K562 (cell line): ENCODE data around the gene ZNF618. TPM values are rescaled to one million over a fixed set of nuclear protein-coding genes. Genes with fewer than 3 reads are reported as not detected.

Experiments
- ATAC-seq: fragments of 200-7000 bp; cut with Tn5 transposase; 3 replicates; pipeline ENCODE4 v1.9.1; 2020; ENCODE audit warnings: moderate library complexity
- BruUV-seq: library from RNA; stranded (reverse); fragments of 400-500 nt; replicated peaks from 2 replicates; lab custom pipeline; 2021; lab: Mats Ljungman, UMichigan
- CTCF ChIA-PET: fragments of 300-600 bp; formaldehyde crosslinking; extraction: SDS; loops from one replicate; lab custom pipeline; 2021; ENCODE audit warnings: low intra/inter-chr PET ratio; lab: Yijun Ruan, JAX
- POLR2A ChIA-PET: fragments of 300-600, 350-650 bp; sonication (Branson Sonifier 250); formaldehyde crosslinking; extraction: SDS; loops from one replicate; lab custom pipeline; 2021; ENCODE audit warnings: antibody characterized with exemption, inconsistent platforms; lab: Yijun Ruan, JAX
- DNase-seq, 4 experiments: peaks; one replicate each; pipeline versions ENCODE4 v3.0.0 to v3.0.0-alpha.2; 2011 to 2018; ENCODE audit warnings: low spot score in 3 of 4, mixed read lengths in 3 of 4; ENCODE audit errors: extremely low read depth in 1 of 4
- FAIRE-seq: peaks from 2 replicates; lab custom pipeline; 2011; peaks lifted over from hg19 to GRCh38; lab: Jason Lieb, UNC
- H2AFZ ChIP-seq: 2 replicates; pipeline ENCODE4 v1.6.0; 2011; ENCODE audit warnings: low read depth, low read length, control low read depth, inconsistent platforms
- H3K27ac ChIP-seq: fragments of 200-600 bp; 3 replicates; pipeline ENCODE4 v1.8.0; 2011; ENCODE audit warnings: low read depth, mild to moderate bottlenecking, control low read depth, inconsistent platforms, low read length, moderate library complexity, mixed read lengths; ENCODE audit errors: extremely low read depth
- H3K27me3 ChIP-seq, 2 experiments: fragments of 300-600 bp in 1 of 2; 2 replicates in 1 of 2; 3 replicates in 1 of 2; pipeline versions ENCODE4 v1.6.0 to v1.8.0; 2011; ENCODE audit warnings: inconsistent platforms in 2 of 2, low read length in 2 of 2, mild to moderate bottlenecking in 1 of 2, mixed read lengths in 1 of 2, moderate library complexity in 1 of 2; ENCODE audit not compliant: control insufficient read depth in 2 of 2, insufficient read depth in 2 of 2
- H3K36me3 ChIP-seq: fragments of 300-600 bp; 3 replicates; pipeline ENCODE4 v1.8.0; 2011; ENCODE audit warnings: mild to moderate bottlenecking, low read length, inconsistent platforms; ENCODE audit not compliant: control insufficient read depth, insufficient read depth
- H3K4me1 ChIP-seq, 2 experiments: fragments of 200-600 bp in 1 of 2; replicated peaks in 1 of 2; 2 replicates in 1 of 2; 3 replicates in 1 of 2; pipeline versions ENCODE4 v1.5.1 to v1.8.0; 2011; ENCODE audit warnings: inconsistent platforms in 2 of 2, low read length in 2 of 2, mild to moderate bottlenecking in 1 of 2, mixed read lengths in 1 of 2, moderate library complexity in 1 of 2; ENCODE audit not compliant: control insufficient read depth in 2 of 2, insufficient read depth in 2 of 2
- H3K4me2 ChIP-seq: 2 replicates; pipeline ENCODE4 v1.6.1; 2011; ENCODE audit warnings: low read length, control low read depth, inconsistent platforms, mixed read lengths; ENCODE audit not compliant: insufficient read depth
- H3K4me3 ChIP-seq: fragments of 200-600 bp; sonication (generic), shearing (Covaris generic); 2 replicates; pipeline ENCODE4 v1.5.1; 2016; ENCODE audit warnings: control low read depth, inconsistent platforms
- H3K79me2 ChIP-seq: fragments of 200-600 bp; 3 replicates; pipeline ENCODE4 v1.8.0; 2011; ENCODE audit warnings: low read length, inconsistent platforms; ENCODE audit not compliant: control insufficient read depth, insufficient read depth
- H3K9ac ChIP-seq, 2 experiments: 2 replicates each; pipeline versions ENCODE4 v1.6.0 to v1.6.1; 2011; ENCODE audit warnings: low read depth in 2 of 2, low read length in 2 of 2, control low read depth in 1 of 2, inconsistent platforms in 1 of 2, mild to moderate bottlenecking in 1 of 2, mixed read lengths in 1 of 2; ENCODE audit not compliant: insufficient read depth in 1 of 2
- H3K9me1 ChIP-seq: one replicate; pipeline ENCODE4 v1.6.0; 2011; ENCODE audit warnings: inconsistent platforms, mild to moderate bottlenecking, low read length, moderate library complexity; ENCODE audit not compliant: control insufficient read depth, insufficient read depth
- H3K9me3 ChIP-seq: replicated peaks from 2 replicates; pipeline ENCODE4 v1.5.1; 2011; ENCODE audit warnings: low read depth, low read length, inconsistent platforms; ENCODE audit not compliant: control insufficient read depth, insufficient read depth
- H4K20me1 ChIP-seq: replicated peaks from 2 replicates; pipeline ENCODE4 v1.6.1; 2011; ENCODE audit warnings: low read length, inconsistent platforms, mixed read lengths; ENCODE audit not compliant: control insufficient read depth, insufficient read depth
- C11orf30 ChIP-seq: fragments of 450-650 bp; IDR thresholded peaks from 2 replicates; pipeline ENCODE4 v1.6.1; 2016; ENCODE audit warnings: low read depth, mild to moderate bottlenecking
- GATAD2B ChIP-seq: fragments of 450-650 bp; IDR thresholded peaks from 2 replicates; pipeline ENCODE4 v1.6.1; 2017; ENCODE audit warnings: mild to moderate bottlenecking, borderline replicate concordance
- HES1 ChIP-seq: fragments of 450-650 bp; IDR thresholded peaks from 2 replicates; pipeline ENCODE4 v1.6.1; 2016; ENCODE audit warnings: low read depth, mild to moderate bottlenecking, moderate library complexity
- POLR3G ChIP-seq: IDR thresholded peaks from 2 replicates; pipeline ENCODE4 v1.6.1; 2011; ENCODE audit not compliant: insufficient read length, insufficient replicate concordance; ENCODE audit errors: extremely low read depth
- PTRF ChIP-seq: fragments of 450-650 bp; IDR thresholded peaks from 2 replicates; pipeline ENCODE4 v1.6.1; 2016; ENCODE audit warnings: mild to moderate bottlenecking, missing genetic modification characterization, missing compliant biosample characterization
- STAT5A ChIP-seq: IDR thresholded peaks from 2 replicates; pipeline ENCODE4 v1.6.1; 2012; ENCODE audit warnings: low read length, inconsistent platforms, borderline replicate concordance
- TFAP4 ChIP-seq: sonication (generic); formaldehyde crosslinking; IDR thresholded peaks from 2 replicates; pipeline ENCODE4 v1.8.0; 2022; ENCODE audit warnings: missing genetic modification reagents, mild to moderate bottlenecking, moderate library complexity, borderline replicate concordance
- ZNF12 ChIP-seq: sonication (generic); formaldehyde crosslinking; IDR thresholded peaks from 2 replicates; pipeline ENCODE4 v1.4.0; 2020; ENCODE audit warnings: mild to moderate bottlenecking, missing genetic modification reagents
- ZNF586 ChIP-seq: fragments of 450-650 bp; formaldehyde crosslinking; conservative IDR thresholded peaks from 2 replicates; pipeline ENCODE4 v1.4.0; 2020; ENCODE audit warnings: mild to moderate bottlenecking, moderate library complexity
- WGBS: fragments of 100-300 bp; shearing (Covaris generic); methylation state at CpG from one replicate; pipeline ENCODE4 v1.1.6; 2016; ENCODE audit warnings: low coverage, mixed read lengths; ENCODE audit not compliant: insufficient coverage; ENCODE audit errors: missing lambda C conversion rate; 5-methylcytosine and 5-hydroxymethylcytosine counted together
- in situ Hi-C: fragments of 300-500 bp; cut with MboI; formaldehyde crosslinking; loops from 4 replicates; pipeline ENCODE4 v1.15.0; 2018; ENCODE audit warnings: inconsistent platforms, mixed read lengths
- intact Hi-C: fragments of 100-400 bp; cut with micrococcal nuclease; formaldehyde crosslinking; loops from 2 replicates; pipeline ENCODE4 v1.14.2; 2022
- polyA plus RNA-seq, 8 experiments: library from polyadenylated mRNA; depleted of rRNA in 4 of 8; stranded (reverse) in 5 of 8; unstranded in 3 of 8; fragments of >200 nt; fragmentation: Nextera tagmentation in 2 of 8; fragmentation: Illumina TruSeq in 1 of 8; extraction: Ambion mirVana in 2 of 8; extraction: Trizol in 1 of 8; gene quantifications; 2 replicates each; pipeline versions ENCODE4 v1.2.1 to v1.2.3, GENCODE V29; 2011 to 2014; ENCODE audit warnings: inconsistent platforms in 1 of 8, missing spikeins in 1 of 8
- total RNA-seq, 7 experiments: library from RNA; depleted of rRNA in 6 of 7; stranded (reverse); fragments of >200 nt in 6 of 7; fragmentation: Illumina TruSeq in 2 of 7; extraction: Trizol in 2 of 7; gene quantifications; 2 replicates each; pipeline versions ENCODE4 v1.2.1 to v1.2.3, GENCODE V29; 2011 to 2021; ENCODE audit warnings: low replicate concordance in 1 of 7
- TF ChIP-seq, protein P1 (sequence below): sonication (generic); formaldehyde crosslinking; IDR thresholded peaks from 2 replicates; pipeline ENCODE4 v1.8.1; 2023; ENCODE audit warnings: mild to moderate bottlenecking, missing genetic modification reagents
- TF ChIP-seq, protein P2 (sequence below): IDR thresholded peaks from 2 replicates; pipeline ENCODE4 v1.6.1; 2011; ENCODE audit warnings: borderline replicate concordance, low read depth, mild to moderate bottlenecking, moderate library complexity, low read length; ENCODE audit not compliant: insufficient read depth, poor library complexity, severe bottlenecking
- TF ChIP-seq, protein P3 (sequence below): fragments of 450-650 bp; IDR thresholded peaks from 2 replicates; pipeline ENCODE4 v1.6.1; 2016; ENCODE audit warnings: borderline replicate concordance

The ZNF618 gene
- total and polyA plus RNA-seq, 9 of the 15 experiments (the other 6 are each of a cell fraction or from before 2014, with no cell fraction given): 0.08 to 13.7 (median 3.4) TPM

- TF ChIP-seq, protein P1, sequence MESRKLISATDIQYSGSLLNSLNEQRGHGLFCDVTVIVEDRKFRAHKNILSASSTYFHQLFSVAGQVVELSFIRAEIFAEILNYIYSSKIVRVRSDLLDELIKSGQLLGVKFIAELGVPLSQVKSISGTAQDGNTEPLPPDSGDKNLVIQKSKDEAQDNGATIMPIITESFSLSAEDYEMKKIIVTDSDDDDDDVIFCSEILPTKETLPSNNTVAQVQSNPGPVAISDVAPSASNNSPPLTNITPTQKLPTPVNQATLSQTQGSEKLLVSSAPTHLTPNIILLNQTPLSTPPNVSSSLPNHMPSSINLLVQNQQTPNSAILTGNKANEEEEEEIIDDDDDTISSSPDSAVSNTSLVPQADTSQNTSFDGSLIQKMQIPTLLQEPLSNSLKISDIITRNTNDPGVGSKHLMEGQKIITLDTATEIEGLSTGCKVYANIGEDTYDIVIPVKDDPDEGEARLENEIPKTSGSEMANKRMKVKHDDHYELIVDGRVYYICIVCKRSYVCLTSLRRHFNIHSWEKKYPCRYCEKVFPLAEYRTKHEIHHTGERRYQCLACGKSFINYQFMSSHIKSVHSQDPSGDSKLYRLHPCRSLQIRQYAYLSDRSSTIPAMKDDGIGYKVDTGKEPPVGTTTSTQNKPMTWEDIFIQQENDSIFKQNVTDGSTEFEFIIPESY (CRISPR knock-in tag): no peak
- TF ChIP-seq C11orf30: no peak
- TF ChIP-seq ZNF12: no peak
- no peak for TF ChIP-seq STAT5A
- TF ChIP-seq, all 486 proteins: peak for 0
Measured at GRCh38 chr9:114094971-114095370, 218.9 kb downstream of the ZNF618 start (continued).

GRCh38 chr9:114096041-114096511 is 220.0 kb downstream of the ZNF618 start:
- no peaks in the 10 kb centered on the region for H3K9me3 ChIP-seq
- ChIA-PET POLR2A (interaction anchor here (0.6 to 0.8 kb wide), 2 partner anchors 118 to 178 kb away, joined by 3 read pairs; no protein-coding TSS in a partner anchor), CTCF (no interaction called here)
- H2AFZ ChIP-seq: no peak overlapping the region
- H3K9me1 ChIP-seq: no peaks in the 10 kb centered on the region
- WGBS: 5% methylated on average over 8 of the region's 9 CpGs
- H3K9ac ChIP-seq: no peak overlapping the region
- no peaks in the 10 kb centered on the region; the same call in 1 of the 2 replicates for H4K20me1 ChIP-seq
- intact Hi-C loops (no loop called here), in situ Hi-C loops (no loop called here)
- H3K79me2 ChIP-seq: no peaks in the 10 kb centered on the region
- H3K4me2 ChIP-seq: no peak overlapping the region
- no peak overlapping the region for H3K4me3 ChIP-seq
- ATAC-seq: peak; percentile 60
- peaks cover 0 to 12% of the 10 kb centered on the region in 2 experiments; a peak in 2 of 5 replicates for H3K4me1 ChIP-seq
- FAIRE-seq: no peak
- H3K27ac ChIP-seq: no peak overlapping the region
- BruUV-seq: no TSS peak
- H3K27me3 ChIP-seq: peaks cover 0 to 24% of the 10 kb centered on the region in 2 experiments; a peak in 2 of 5 replicates
- no peaks in the 10 kb centered on the region for H3K36me3 ChIP-seq
- peak; percentile 31 to 42 (median 36) for DNase-seq
- TF ChIP-seq GATAD2B (no peak), PTRF (tag) (no peak), ZNF586 (CRISPR knock-in tag) (no peak), HES1 (no peak), TFAP4 (CRISPR knock-in tag) (no peak), POLR3G (no peak)
- TF ChIP-seq, protein P2, sequence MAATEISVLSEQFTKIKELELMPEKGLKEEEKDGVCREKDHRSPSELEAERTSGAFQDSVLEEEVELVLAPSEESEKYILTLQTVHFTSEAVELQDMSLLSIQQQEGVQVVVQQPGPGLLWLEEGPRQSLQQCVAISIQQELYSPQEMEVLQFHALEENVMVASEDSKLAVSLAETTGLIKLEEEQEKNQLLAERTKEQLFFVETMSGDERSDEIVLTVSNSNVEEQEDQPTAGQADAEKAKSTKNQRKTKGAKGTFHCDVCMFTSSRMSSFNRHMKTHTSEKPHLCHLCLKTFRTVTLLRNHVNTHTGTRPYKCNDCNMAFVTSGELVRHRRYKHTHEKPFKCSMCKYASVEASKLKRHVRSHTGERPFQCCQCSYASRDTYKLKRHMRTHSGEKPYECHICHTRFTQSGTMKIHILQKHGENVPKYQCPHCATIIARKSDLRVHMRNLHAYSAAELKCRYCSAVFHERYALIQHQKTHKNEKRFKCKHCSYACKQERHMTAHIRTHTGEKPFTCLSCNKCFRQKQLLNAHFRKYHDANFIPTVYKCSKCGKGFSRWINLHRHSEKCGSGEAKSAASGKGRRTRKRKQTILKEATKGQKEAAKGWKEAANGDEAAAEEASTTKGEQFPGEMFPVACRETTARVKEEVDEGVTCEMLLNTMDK: peak; percentile 78
- TF ChIP-seq, protein P3, sequence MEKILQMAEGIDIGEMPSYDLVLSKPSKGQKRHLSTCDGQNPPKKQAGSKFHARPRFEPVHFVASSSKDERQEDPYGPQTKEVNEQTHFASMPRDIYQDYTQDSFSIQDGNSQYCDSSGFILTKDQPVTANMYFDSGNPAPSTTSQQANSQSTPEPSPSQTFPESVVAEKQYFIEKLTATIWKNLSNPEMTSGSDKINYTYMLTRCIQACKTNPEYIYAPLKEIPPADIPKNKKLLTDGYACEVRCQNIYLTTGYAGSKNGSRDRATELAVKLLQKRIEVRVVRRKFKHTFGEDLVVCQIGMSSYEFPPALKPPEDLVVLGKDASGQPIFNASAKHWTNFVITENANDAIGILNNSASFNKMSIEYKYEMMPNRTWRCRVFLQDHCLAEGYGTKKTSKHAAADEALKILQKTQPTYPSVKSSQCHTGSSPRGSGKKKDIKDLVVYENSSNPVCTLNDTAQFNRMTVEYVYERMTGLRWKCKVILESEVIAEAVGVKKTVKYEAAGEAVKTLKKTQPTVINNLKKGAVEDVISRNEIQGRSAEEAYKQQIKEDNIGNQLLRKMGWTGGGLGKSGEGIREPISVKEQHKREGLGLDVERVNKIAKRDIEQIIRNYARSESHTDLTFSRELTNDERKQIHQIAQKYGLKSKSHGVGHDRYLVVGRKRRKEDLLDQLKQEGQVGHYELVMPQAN: no peak
